ENCODE data around the gene PHACTR2. TPM values are rescaled to one million over a fixed set of nuclear protein-coding genes. Genes with fewer than 3 reads are reported as not detected.

PHACTR2 gene
- total RNA-seq, 1 donor, result 51.4 TPM

DNA sequence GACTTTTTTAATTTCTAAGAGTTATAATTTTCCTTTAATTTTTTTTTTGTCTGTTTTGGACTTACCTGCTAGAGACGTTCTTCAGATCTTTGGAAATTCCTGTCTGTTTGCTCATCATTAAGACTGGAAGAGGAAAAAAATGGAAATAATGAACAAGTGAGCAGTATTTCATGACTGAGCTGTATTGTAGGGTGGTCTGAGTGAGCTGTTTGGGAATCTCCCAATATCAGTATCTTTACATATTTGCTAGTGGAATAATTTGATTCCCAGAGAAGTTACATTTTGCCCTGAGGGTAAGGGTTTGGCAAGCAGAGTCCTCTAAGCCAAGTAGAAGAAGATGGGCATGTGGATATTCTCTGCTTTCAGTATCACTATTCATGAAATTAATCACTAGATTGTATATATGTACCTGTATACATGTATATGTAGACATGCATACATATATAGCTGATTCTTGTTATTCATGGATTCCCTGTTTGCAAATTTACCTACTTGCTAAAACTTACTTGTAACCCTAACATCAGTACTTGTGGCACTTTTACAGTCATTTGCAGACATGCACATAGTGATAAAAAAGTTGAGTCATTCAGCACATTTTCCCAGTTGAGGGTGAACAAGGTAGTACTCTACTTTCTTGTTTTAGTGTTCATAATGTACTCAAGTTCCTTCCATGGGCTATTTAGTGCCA, 200.0 kb downstream of the PHACTR2 start:
- no peak overlapping the region for H3K4me3 ChIP-seq (ENCODE audit: low read depth, low read length)
- DNase-seq (ENCODE audit: low read depth), result no peak
- TF ChIP-seq, protein P1, sequence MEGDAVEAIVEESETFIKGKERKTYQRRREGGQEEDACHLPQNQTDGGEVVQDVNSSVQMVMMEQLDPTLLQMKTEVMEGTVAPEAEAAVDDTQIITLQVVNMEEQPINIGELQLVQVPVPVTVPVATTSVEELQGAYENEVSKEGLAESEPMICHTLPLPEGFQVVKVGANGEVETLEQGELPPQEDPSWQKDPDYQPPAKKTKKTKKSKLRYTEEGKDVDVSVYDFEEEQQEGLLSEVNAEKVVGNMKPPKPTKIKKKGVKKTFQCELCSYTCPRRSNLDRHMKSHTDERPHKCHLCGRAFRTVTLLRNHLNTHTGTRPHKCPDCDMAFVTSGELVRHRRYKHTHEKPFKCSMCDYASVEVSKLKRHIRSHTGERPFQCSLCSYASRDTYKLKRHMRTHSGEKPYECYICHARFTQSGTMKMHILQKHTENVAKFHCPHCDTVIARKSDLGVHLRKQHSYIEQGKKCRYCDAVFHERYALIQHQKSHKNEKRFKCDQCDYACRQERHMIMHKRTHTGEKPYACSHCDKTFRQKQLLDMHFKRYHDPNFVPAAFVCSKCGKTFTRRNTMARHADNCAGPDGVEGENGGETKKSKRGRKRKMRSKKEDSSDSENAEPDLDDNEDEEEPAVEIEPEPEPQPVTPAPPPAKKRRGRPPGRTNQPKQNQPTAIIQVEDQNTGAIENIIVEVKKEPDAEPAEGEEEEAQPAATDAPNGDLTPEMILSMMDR (IDR thresholded peaks at IDR 0.05; ENCODE audit: insufficient read depth, low read depth, low read length), result no peak

DNA sequence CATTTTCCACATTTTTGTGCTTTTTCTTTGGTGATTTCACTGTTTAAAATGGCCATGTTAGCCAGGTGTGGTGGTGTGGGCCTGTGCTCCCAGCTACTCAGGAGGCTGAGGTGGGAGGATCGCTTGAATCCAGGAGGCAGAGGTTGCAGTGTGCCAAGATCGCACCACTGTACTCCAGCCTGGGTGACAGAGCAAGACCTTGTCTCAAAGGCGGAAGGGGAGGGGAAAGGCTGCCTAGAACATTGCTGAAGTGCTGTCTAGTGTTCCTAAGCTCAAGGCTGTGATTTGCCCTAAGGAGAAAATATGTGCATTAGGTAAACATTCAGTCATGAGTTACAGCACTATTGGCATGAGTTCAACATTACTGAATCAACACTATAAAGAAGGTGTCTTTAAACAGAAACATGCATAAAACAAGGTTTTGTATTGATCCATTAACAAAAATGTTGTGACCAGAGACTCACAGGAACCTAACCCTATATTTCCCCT, 200.6 kb downstream of the PHACTR2 start:
- DNase-seq (ENCODE audit: low read depth), result no peak

DNA sequence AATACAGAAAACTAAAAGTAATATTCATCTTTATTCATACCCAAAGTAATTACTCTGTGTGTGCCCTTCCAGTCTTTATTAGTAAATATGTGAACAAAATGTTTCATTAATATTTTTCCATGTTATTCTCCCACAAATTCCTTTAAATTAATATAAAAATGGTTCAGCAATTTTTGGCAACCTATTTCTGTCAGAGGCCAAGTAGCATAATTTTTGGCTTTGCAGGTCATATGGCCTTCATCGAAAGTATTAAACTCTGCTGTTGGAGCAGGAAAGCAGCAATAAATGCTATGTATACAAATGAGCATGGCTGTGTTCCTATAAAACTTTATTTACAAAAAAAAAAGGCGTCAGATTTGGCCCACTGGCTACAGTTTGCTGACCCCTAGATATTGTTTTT, 202.6 kb downstream of the PHACTR2 start:
- TF ChIP-seq, protein P1 (IDR thresholded peaks at IDR 0.05; ENCODE audit: insufficient read depth, low read depth, low read length), result no peak
- no peak for DNase-seq (ENCODE audit: low read depth)
- H3K4me3 ChIP-seq (ENCODE audit: low read depth, low read length), result no peak overlapping the region

More for the DNA sequence above, 200.6 kb downstream of the PHACTR2 start:
- TF ChIP-seq, protein P1 (IDR thresholded peaks at IDR 0.05; ENCODE audit: insufficient read depth, low read depth, low read length), result no peak
- no peak overlapping the region for H3K4me3 ChIP-seq (ENCODE audit: low read depth, low read length)

Small RNA genes lying within 50 kb of the gene (small RNA-seq; reads per million reads assigned to genes)
- not detected for gene ZC2HC1B

Other genes starting within 250 kb of the PHACTR2 start
- 3.0 and 3.5 TPM in 2 replicates for gene ADAT2, start 227.3 kb upstream of the PHACTR2 start, total RNA-seq
- gene PEX3, start 227.2 kb upstream of the PHACTR2 start, total RNA-seq, result 22.5 and 24.6 TPM in 2 replicates
- gene FUCA2, start 166.2 kb upstream of the PHACTR2 start, total RNA-seq, result 54.1 and 58.7 TPM in 2 replicates
- 19.6 and 24.2 TPM in 2 replicates for gene LTV1, start 165.4 kb downstream of the PHACTR2 start, total RNA-seq
- gene ZC2HC1B, start 186.5 kb downstream of the PHACTR2 start, total RNA-seq, result not detected in 2 replicates